ENCODE results near the gene RASSF10.

RASSF10 gene

DNA sequence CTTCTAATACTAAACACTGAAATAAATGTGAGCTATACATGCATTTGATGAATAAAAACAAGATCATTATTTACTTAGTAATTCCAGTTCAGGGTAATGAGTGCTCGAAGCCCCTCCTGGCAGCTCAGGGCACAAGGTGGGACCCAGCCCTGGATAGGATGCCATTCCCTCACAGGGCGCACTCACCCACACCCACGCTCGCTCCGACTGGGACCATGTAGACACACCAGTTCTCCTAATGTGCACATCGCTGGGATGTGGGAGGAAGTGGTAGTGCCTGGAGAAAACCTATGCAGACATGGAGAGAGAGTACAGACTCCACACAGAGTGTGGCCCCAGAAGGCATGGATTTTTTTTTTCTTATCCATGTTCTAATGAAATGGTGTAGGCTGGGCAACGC lies 44.5 kb upstream of the RASSF10 start:
- H3K27me3 ChIP-seq, result no peaks in the 10 kb centered on the region
- DNase-seq, result no peak

DNA sequence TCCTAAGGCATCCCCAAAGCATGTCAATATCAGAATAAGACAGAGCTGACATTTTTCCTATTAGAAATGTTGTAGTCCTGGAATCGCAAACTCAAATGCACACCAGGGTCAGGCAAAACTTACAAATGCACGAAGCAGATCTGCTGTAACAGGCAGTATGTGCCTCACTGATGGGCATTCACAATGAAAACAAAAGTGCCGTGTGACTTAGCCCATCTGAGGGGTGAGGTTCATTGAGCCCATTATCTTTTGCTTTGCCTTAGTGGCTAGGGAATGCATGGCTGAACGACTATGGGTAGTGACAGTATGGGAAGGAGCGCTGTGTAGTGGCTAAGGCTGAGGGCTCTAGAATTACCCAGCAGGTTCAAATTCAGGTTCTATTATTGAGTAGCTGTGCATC lies 43.1 kb upstream of the RASSF10 start:
- H3K27me3 ChIP-seq, result no peaks in the 10 kb centered on the region
- no peaks in the 10 kb centered on the region for H3K9me3 ChIP-seq
- no peak overlapping the region for H3K4me3 ChIP-seq (ENCODE audit: low read depth, low read length)
- TF ChIP-seq, protein P1, sequence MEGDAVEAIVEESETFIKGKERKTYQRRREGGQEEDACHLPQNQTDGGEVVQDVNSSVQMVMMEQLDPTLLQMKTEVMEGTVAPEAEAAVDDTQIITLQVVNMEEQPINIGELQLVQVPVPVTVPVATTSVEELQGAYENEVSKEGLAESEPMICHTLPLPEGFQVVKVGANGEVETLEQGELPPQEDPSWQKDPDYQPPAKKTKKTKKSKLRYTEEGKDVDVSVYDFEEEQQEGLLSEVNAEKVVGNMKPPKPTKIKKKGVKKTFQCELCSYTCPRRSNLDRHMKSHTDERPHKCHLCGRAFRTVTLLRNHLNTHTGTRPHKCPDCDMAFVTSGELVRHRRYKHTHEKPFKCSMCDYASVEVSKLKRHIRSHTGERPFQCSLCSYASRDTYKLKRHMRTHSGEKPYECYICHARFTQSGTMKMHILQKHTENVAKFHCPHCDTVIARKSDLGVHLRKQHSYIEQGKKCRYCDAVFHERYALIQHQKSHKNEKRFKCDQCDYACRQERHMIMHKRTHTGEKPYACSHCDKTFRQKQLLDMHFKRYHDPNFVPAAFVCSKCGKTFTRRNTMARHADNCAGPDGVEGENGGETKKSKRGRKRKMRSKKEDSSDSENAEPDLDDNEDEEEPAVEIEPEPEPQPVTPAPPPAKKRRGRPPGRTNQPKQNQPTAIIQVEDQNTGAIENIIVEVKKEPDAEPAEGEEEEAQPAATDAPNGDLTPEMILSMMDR (IDR thresholded peaks at IDR 0.05; ENCODE audit: low read depth, low read length), result no peak
- no peaks in the 10 kb centered on the region for H3K36me3 ChIP-seq
- no peaks in the 10 kb centered on the region for H3K4me1 ChIP-seq
- no peak for DNase-seq

More for the DNA sequence above, 44.5 kb upstream of the RASSF10 start:
- H3K4me1 ChIP-seq, result no peaks in the 10 kb centered on the region
- H3K36me3 ChIP-seq, result no peaks in the 10 kb centered on the region
- TF ChIP-seq, protein P1 (IDR thresholded peaks at IDR 0.05; ENCODE audit: low read depth, low read length), result no peak
- H3K4me3 ChIP-seq (ENCODE audit: low read depth, low read length), result no peak overlapping the region
- no peaks in the 10 kb centered on the region for H3K9me3 ChIP-seq

GRCh38 chr11:12968101-12968500 lies 41.0 kb upstream of the RASSF10 start:
- TF ChIP-seq, protein P1 (IDR thresholded peaks at IDR 0.05; ENCODE audit: low read depth, low read length), result no peak
- no peaks in the 10 kb centered on the region for H3K27me3 ChIP-seq
- H3K4me1 ChIP-seq, result no peaks in the 10 kb centered on the region
- DNase-seq, result no peak
- H3K9me3 ChIP-seq, result no peaks in the 10 kb centered on the region
- no peaks in the 10 kb centered on the region for H3K36me3 ChIP-seq
- H3K4me3 ChIP-seq (ENCODE audit: low read depth, low read length), result no peak overlapping the region

GRCh38 chr11:12968826-12969225 lies 40.3 kb upstream of the RASSF10 start:
- DNase-seq, result no peak

GRCh38 chr11:12971955-12972354 lies 37.2 kb upstream of the RASSF10 start:
- Histone ChIP-seq H3K36me3 (no peaks in the 10 kb centered on the region), H3K27me3 (no peaks in the 10 kb centered on the region), H3K9me3 (no peaks in the 10 kb centered on the region), H3K4me3 (ENCODE audit: low read depth, low read length) (no peak overlapping the region), H3K4me1 (no peaks in the 10 kb centered on the region)
- TF ChIP-seq, protein P1 (IDR thresholded peaks at IDR 0.05; ENCODE audit: low read depth, low read length), result no peak
- DNase-seq, result no peak

More at GRCh38 chr11:12968826-12969225, 40.3 kb upstream of the RASSF10 start:
- Histone ChIP-seq H3K4me3 (ENCODE audit: low read depth, low read length) (no peak overlapping the region), H3K9me3 (no peaks in the 10 kb centered on the region), H3K27me3 (no peaks in the 10 kb centered on the region), H3K4me1 (no peaks in the 10 kb centered on the region), H3K36me3 (no peaks in the 10 kb centered on the region)
- TF ChIP-seq, protein P1 (IDR thresholded peaks at IDR 0.05; ENCODE audit: low read depth, low read length), result no peak

DNA sequence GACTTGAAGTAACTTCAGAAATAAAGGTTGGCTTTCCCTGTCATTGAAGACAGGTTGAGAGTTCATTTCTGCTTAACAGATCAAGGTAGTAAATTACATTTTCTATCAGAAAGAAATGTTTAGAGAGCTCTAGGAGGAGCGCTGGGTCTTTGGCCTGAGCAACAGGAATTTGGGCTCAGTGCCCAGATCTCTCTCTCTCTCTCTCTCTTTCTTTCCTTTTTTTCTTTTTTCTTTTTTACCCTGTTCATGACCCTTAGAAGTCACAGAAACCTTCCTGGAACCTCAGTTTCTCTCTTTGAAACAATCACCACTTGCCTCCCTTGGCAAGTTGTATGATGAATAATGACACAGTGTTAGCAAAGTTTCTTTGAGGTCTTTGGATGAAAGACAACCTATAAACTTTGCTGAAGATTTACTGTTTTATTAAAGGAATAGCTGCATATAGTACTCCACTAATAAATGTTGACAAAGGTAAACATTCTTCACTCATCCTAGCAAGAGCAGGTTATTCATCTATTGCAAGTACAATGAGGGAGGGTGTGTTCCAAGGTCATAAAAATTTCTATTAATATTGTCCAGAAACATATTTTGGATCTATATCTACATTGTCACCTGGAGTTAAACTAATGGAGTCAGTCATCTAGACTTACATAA lies 35.5 kb upstream of the RASSF10 start:
- no peak overlapping the region for H3K4me3 ChIP-seq (ENCODE audit: low read depth, low read length)
- TF ChIP-seq, protein P1 (IDR thresholded peaks at IDR 0.05; ENCODE audit: low read depth, low read length), result no peak
- no peaks in the 10 kb centered on the region for H3K27me3 ChIP-seq
- no peaks in the 10 kb centered on the region for H3K9me3 ChIP-seq
- DNase-seq, result no peak
- H3K4me1 ChIP-seq, result no peaks in the 10 kb centered on the region
- H3K36me3 ChIP-seq, result no peaks in the 10 kb centered on the region

Measured in BE2C (cell line).